ENCODE results near the gene TK2. TPM values are rescaled to one million over a fixed set of nuclear protein-coding genes. Genes with fewer than 3 reads are reported as not detected.
A peak's percentile ranks its signal among the peaks of the same experiment; 100 is the strongest.

Gene TK2
- total RNA-seq, 1 donor from 2014 or later: 13.7 TPM

DNA sequence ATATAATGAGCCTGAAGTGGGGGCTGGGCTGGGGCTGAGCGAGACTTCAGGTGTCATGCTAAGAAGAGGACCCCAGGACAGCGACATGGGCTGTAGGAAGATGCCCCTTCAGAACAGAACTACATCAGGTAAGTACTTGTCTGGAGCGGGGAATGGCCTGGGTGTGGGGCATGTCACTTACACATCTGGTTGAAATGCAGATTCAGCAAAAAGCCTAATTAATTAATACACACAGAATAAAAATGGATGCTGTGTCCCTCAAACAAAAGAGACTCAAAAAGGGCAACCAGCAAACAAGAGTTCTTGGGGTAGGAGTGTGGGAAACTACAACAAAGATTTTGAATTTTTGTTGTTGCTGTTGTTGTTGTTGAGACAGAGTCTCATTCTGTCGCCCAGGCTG, 41.1 kb upstream of the TK2 start:
- no peak overlapping the region for H3K4me3 ChIP-seq (ENCODE audit: low read depth, low read length)
- no peak for DNase-seq (ENCODE audit: low read depth)

DNA sequence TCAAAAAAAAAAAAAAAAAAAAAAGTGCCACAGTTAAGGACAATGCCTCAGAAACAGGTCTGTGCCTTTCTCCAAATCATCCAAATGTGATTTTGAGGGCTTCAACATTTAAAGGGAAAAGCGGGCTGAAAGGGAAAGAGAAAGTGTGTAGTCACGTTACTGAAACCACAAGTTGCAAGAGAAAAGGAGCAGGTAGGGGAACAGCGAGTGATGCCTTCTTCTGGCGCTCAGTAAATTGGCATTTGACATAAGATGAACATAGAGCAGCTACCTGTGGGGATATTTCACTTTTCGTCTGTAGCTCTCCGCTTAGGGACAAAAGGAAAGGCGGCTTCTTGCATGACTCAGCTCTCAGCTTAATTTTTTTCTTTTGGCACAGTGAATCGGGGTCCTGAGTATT, 40.4 kb upstream of the TK2 start:
- TF ChIP-seq, protein P1, sequence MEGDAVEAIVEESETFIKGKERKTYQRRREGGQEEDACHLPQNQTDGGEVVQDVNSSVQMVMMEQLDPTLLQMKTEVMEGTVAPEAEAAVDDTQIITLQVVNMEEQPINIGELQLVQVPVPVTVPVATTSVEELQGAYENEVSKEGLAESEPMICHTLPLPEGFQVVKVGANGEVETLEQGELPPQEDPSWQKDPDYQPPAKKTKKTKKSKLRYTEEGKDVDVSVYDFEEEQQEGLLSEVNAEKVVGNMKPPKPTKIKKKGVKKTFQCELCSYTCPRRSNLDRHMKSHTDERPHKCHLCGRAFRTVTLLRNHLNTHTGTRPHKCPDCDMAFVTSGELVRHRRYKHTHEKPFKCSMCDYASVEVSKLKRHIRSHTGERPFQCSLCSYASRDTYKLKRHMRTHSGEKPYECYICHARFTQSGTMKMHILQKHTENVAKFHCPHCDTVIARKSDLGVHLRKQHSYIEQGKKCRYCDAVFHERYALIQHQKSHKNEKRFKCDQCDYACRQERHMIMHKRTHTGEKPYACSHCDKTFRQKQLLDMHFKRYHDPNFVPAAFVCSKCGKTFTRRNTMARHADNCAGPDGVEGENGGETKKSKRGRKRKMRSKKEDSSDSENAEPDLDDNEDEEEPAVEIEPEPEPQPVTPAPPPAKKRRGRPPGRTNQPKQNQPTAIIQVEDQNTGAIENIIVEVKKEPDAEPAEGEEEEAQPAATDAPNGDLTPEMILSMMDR (conservative IDR thresholded peaks at IDR 0.05; ENCODE audit: low read depth, low read length): no peak
- no peak for DNase-seq (ENCODE audit: low read depth)
- no peak overlapping the region for H3K4me3 ChIP-seq (ENCODE audit: low read depth, low read length)

More for the DNA sequence above, 41.1 kb upstream of the TK2 start:
- TF ChIP-seq, protein P1 (conservative IDR thresholded peaks at IDR 0.05; ENCODE audit: low read depth, low read length): no peak

DNA sequence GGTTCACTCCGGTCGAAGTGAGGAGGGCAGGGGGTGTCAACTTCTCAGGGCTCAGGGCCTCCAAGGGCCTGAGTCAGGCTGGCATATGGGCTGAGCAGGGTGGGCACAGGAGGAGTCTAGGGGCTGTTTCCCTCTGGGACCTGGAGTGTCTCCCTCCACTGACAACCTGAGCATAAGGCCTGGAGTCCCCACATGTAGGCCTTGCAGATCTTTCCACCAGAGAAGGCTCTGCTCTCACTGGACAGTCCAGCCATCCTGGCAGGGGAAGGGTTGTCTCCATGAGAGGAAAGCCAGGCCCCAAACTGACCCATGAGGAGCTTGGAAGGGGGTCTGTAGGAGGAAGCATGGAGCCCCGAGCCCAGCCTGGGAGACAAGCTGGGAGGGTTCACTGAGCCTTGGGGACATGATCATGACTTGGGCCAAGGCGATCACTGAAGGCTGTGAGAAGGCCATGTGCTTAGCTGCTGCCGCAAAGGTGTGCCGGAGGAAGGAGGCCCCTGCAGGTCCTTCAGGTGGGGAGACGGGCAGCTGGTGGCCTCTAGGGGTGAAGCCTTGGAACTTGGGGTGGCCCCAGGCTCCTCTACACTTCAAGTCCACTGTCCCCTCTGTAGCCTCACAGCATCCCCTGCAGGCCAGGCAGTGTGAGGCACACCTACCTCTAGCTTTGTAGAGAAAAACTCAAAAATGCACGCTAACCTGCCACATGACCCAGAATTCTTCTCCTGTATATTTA, 39.2 kb upstream of the TK2 start:
- TF ChIP-seq, protein P1 (conservative IDR thresholded peaks at IDR 0.05; ENCODE audit: low read depth, low read length): peak; percentile 68
- H3K4me3 ChIP-seq (ENCODE audit: low read depth, low read length): no peak overlapping the region
- no peak for DNase-seq (ENCODE audit: low read depth)

DNA sequence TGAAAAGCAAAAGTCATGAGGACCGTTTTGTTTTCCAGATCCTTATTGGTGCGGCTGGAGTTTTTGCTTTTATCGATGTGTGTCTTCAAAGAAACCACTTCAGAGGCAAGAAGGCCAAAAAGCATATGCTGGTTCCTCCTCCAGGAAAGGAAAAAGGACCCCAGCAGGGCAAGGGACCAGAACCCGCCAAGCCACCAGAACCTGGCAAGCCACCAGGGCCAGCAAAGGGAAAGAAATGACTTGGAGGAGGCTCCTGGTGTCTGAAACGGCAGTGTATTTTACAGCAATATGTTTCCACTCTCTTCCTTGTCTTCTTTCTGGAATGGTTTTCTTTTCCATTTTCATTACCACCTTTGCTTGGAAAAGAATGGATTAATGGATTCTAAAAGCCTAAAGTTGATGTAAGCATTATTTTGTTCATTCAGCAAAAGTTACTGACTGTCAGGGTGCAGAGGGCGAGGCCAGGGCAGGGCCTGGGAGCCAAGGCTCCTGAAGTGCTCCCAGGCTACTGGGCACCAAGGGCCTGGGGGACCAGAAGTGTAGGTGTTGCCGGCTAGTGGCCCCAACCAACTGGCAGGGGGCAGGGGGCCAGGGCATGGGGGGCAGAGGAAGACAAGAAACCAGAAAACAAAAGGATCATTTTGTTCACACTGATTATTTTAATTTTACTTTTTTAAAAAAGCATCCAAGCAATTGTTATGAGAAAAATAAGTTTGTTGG, 38.1 kb upstream of the TK2 start:
- TF ChIP-seq, protein P1 (conservative IDR thresholded peaks at IDR 0.05; ENCODE audit: low read depth, low read length): no peak
- no peak overlapping the region for H3K4me3 ChIP-seq (ENCODE audit: low read depth, low read length)
- DNase-seq (ENCODE audit: low read depth): no peak

DNA sequence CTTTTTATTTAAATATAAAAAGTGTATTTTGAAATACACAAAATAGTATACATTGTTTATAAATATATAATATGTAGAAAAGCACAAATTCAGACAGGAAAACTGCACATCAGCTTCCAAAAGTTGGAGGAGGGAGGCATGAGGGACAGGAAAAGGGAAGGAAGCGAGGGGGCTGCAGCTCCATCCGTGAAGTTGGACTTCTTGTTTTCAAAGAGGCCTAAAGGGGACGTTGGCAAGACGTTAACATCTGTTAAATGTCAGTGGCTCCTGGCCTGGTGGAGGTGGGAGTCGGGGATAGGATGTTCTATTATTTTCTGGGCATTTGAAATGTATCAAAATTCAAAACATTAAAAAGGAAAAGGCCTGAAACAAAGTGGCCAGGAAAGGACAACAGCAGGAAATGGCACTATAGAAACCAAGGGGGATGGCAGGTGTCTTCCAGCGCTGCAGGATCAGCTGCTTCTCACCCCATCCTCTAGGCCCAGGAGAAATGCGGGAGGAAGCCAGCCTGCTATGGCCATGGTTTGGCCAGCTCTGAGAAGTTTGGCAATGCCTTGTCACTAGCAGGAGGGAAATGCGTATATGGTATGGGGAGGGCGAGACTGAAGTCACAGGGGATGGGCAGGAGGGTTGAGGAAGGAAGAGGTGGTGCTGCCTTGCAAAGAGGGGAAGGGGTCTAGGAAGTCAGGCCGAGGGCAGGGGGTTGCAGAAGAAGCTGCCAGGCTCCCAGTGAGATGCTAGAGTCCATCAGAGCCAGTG, 35.7 kb upstream of the TK2 start:
- TF ChIP-seq, protein P1 (conservative IDR thresholded peaks at IDR 0.05; ENCODE audit: low read depth, low read length): no peak
- H3K4me3 ChIP-seq (ENCODE audit: low read depth, low read length): no peak overlapping the region
- DNase-seq (ENCODE audit: low read depth): no peak

DNA sequence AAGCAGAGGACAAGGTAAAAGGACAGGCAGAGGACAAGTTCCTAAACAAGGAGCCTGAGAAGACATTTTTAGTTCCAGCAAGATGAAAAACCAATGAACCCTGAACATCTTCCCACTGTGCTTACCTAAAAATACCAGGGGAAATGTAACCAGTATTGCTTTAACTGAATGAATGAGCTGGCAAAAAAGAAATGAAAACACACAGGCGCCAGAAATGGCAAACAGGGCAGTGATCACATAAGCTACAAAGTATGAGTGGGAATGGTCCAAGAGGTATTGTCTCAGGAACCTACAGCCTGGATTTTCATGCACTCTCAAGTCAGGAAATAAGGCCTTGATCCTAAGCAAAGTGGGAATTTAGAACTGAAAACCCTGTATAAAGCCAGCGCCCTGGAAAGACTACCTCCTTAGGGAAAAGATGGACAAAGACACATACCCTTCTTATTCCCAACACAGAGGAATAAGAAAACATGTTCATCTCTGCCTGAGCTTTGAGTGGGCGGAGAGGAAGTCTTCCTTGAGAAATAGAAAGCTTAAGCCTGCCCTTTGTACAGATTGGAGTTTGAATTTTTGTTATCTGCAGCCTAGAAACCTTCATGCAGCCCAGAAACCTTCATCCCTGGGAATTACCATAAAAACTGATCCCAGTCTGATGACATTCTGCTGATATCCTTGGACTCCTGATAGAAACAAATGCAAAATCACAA, 31.5 kb upstream of the TK2 start:
- no peak overlapping the region for H3K4me3 ChIP-seq (ENCODE audit: low read depth, low read length)
- TF ChIP-seq, protein P1 (conservative IDR thresholded peaks at IDR 0.05; ENCODE audit: low read depth, low read length): no peak
- peak; percentile 25 for DNase-seq (ENCODE audit: low read depth)

Measured in epithelial cell of proximal tubule (primary cell).